Amygdala (tissue), 56 donors: ENCODE results near the gene AQP4.

ENCODE experiments used
- DNase-seq, 56 donors: peaks; one replicate each; lab custom pipeline; 2025; lab: John Stamatoyannopoulos, UW

The AQP4 gene

DNA sequence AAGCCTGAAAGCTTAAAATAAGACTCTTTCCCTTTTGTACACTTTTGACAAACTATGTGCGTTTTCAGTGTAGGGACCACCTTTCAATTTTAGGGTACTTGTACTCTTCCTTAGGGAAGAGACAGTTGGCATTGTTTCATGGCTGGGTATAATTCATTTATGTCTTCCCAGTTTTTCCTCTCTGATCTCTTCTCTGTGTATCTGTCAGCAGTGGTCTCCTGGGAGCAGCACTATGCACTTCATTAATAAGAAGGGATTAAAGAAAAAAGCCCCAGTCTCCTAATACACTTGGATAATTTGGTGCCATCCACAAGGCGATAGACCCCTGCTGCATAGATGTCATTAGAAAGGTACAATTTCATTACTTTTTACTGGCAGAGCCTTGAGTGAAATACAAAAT is 12.1 kb downstream of the AQP4 start:
- DNase-seq, result no peak

DNA sequence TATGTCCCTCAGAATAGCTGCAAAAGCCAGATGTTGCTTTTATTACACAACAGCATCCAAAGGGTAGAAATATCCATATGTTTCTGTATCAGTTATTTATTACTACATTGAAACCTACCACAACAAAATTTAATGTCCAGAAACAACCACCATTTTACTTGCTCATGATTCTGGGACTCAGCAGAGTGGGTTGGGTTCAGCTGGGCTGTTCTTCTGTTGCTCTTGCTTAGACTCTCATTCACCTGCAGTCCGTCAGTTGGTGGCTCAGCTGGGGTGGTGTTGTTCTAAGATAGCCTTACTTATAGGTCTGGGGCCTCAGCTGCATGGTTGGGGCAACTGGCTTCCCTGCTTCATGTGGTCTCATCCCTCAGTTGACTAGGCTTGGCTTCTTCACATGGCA is 21.7 kb downstream of the AQP4 start:
- DNase-seq, result no peak

DNA sequence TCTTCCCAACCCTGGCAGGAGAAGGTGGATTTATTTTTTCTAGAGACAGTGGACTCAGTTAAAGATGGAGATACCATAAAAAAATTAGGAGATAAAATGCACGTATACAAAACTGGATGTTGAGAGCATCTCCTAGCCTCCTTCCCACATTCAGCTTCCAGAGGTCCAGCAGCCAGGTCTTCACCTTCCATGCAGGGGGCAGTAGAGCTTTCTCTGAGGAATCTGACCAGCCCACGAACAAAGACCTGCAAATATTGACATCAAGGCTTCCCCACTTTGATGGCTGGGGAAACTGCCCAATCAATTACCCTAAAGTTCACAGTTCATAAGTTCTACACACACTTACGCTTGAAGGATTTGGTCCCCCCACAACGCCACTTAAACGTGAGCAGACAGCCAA is 24.5 kb downstream of the AQP4 start:
- DNase-seq, result no peak

DNA sequence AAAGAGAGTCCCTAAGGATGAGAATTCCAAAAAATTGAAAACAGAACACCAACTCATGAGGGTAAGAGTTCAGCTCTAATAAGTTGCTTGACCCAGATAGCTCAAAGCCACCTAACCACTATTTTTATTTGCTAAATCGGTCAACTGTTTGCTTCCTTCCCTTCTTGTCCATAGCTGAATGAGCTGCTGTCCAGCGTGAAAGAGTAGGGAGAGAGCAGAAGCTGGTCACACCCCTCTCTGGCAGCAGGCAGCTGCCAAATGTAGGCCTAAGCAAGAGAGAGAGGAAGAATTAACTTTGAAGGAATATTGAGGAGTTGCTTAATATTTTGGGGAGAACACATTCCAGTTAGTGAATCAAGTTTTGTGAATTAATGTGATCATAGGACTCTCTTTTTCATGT is 25.9 kb downstream of the AQP4 start:
- DNase-seq, result no peak

DNA sequence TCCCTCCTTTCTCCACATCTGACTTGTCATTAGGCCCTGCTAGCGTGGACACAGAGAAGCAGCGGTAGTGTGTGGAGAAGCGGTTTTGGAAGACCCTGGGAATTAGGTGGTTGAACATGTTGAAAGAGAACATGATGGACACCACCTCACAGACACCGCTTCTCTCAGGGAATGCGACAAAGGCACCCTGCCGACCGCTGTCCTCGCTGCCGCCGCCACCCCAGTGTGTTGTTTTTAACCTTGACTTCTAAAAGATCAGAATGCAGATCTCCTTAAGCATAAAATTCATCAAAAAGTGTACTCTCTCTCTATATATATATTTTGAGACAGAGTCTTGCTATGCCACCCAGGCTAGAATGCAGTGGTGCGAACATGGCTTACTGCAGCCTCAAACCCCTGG is 33.2 kb downstream of the AQP4 start:
- no peak for DNase-seq

DNA sequence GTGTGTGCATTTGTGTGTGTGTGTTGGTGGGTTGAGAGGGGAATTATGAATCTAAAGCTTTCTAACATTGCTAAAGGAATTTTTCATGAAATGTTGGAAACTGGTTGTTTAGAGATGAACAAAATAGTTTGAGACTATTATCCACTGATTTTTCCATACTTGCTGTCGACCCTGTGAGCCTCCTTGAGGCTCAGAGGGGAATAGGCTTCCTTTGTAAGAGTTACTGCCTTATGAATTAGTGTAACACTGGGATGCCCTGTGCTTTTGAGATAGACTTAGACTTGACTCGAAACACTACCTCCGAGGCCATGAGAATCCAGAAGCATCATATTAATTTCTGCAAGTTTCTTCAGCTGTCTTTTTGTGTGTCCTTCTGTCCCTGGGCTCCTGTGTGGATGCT is 37.9 kb downstream of the AQP4 start:
- no peak for DNase-seq

DNA sequence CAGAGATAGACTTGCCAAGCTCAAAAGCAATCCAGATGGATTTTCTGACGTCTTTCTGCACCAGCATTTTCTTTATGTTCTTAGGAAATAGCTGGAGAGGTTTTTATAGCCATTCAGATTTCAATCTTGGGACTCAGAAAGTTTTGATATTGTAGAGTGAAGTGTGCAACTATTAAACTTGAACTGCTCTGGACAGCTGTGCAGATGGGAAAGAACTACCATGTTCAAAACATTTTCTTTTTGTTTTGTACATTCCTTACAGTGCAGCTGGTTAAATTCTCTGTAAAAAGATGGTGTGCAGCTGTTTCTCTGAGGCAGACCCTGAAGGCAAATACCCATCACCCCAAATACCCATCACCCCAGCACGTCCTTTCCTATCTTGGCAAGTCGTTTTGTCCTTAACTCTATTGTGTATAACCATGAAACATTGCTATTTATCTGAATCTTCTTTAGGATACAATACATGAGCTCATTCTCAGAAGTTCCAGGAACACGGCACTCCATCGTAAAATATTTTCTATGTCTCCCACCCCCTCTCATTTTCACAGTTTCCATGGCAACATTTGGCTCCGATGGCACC is 38.8 kb downstream of the AQP4 start:
- DNase-seq, result no peak

DNA sequence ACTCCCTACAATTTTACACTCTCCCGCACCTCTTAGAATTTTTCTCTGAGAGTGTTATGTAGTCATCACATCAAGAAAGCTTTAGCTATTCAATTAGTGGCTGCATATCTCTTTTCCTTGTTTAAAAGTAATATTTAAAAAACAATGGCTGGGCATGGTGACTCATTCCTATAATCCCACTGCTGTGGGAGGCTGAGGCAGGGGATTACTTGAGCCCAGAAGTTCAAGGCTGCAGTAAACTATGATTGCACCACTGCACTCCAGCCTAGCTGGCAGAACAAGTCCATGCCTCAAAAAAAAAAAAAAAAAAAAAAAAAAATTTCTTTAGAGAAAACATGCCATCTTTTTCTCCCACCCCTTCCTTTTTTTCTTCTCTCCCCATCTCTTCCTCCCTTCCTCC is 44.3 kb downstream of the AQP4 start:
- DNase-seq, result no peak

DNA sequence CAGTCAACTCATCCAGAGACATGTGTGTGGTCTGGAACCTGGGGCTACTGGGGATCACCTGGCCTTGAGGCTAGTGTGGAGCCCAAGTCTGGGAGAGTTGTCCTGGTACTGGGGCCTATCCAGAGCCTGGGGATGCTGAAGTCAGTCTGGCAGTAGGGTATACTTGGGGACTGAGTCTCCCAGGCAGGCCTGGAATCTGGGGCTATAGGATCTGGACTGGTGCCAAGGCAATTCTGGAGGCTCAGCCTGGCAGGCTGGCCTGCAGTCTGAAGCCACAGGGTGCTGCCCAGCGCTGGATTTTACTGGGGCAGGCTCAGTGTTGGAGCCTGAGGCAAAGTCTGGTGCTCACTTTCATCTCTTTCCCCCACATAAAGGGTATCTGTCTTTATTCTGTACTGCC is 46.5 kb downstream of the AQP4 start:
- no peak for DNase-seq

DNA sequence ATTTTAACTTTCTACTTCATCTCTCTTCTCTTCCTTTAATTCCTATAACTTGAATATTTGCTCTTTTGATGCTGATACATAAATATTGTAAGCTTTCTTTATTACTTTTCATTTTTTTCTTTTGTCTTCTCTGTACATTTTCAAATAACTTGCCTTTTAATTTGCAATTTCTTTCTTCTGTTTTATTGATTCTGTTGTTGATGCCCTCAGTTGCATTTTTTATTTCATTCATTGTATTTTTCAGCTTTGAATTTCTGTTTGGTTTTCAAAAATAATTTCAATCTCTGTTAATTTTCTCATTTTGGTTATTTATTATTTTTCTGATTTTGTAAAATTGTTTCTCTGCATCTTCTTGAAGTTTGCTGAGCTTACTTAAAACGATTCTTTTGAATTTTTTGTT is 47.0 kb downstream of the AQP4 start:
- DNase-seq, result no peak

DNA sequence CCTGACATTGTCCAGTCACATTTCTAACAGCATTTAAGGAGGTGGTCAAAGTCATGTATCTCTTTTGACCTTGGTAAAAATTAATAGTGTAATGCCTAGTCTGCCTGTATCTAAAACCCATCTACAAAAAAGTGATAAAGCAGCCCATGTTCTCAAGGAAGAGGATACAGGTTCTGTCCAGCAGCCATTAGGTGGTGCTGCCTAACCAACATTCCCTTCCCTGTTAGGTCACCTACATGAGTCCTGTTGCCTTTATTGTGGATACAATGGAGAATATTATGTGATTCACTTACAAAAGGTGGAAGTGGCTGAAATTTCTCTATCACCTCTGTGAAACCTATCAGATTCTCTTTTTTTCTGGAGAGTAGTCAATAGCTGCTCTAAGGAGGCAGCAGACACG is 52.5 kb downstream of the AQP4 start:
- DNase-seq, result peak in 10 of 56 donors; percentile 5 to 37 (median 16)

DNA sequence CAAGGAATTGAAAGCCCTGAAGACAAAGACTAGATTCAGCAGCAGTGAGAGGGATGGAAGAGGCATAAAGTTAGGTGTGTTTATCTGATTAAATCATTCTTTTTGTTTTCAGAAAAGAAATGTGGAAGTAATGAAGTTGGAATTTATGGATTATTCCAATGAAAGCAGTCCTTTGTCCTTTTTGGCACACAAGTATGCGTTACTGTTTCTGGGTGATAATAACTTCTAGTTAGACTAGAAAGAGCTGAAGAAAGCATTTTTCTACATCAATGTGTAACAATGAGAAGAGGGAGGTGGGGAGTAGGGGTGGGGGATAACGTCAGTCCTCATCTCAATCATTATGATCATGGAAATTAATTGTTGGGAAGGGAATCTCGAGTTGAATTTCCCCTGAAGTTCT is 53.0 kb downstream of the AQP4 start:
- no peak for DNase-seq

DNA sequence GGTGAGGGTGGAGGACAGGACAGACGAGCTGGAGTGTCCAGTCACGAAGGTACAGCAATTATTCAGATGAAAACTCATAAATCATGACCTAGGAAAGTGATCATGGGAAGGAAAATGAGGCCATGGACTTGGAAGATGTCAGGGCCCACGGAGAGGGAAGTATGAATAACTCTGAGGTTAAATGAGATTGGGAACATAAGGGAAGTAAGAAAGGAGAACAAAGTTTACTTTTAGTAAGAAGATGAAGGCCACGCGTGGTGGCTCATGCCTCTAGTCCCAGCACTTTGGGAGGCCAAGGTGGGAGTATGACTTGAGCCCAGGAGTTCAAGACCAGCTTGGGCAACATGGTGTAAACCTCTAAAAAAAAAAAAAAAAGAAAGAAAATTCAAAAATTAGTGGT is 56.2 kb downstream of the AQP4 start:
- no peak for DNase-seq

DNA sequence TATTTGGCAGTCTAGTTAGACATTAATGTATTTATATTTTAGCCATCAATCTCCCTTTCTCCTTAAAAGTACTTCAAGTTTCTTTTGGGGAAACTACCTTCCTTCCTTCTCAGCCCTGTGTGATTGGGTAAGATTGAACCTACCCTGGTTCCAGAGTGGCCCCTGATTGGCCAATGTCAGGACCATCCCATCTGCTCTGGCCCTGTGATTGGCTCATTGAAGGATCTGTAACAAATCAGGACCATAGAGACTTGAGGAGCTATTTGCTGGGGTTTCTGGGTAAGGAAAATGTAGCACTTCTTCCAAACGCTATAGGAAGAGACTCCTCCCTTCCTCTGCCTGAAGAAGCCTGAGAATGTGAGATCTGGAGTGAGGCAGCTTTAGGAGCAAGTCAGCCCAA is 59.3 kb downstream of the AQP4 start:
- DNase-seq, result no peak

DNA sequence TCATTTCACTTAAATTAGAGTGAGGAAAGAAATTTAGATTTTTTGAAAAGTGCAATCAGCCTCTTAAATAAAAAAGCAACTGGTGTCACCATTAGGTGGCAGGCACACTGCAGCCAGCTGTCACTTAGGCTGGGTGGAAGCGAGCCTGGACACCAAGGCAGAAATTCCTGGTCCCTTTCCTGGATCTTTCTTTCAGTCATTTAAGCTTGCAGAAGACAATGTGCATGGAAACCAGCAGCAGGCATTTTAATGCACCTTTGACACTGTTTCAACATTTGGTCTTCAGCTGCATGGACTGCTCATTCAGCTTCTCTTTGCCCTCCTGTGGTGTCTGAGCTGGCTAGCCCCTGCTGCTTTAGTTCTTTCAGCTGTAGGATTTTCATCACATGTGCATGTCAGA is 61.0 kb downstream of the AQP4 start:
- DNase-seq, result peak in 21 of 56 donors; percentile 4 to 58 (median 27)

DNA sequence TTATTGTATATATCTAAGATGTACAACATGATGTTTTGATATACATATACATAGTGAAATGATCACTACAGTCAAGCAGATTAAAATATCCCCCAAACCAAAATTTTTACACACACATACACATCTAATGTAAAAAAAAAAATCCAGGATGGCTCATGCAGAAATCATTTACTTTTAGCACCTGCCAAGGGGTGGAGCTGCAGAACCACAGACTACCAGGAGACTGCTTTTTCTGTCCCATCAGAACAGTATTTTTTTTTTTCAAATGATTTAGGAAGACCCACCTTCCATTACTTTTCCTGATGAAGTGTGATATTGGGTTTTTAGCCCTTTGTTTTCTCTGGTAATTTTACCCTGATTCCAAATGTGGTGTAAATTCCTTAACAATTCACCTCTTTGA is 61.9 kb downstream of the AQP4 start:
- no peak for DNase-seq

DNA sequence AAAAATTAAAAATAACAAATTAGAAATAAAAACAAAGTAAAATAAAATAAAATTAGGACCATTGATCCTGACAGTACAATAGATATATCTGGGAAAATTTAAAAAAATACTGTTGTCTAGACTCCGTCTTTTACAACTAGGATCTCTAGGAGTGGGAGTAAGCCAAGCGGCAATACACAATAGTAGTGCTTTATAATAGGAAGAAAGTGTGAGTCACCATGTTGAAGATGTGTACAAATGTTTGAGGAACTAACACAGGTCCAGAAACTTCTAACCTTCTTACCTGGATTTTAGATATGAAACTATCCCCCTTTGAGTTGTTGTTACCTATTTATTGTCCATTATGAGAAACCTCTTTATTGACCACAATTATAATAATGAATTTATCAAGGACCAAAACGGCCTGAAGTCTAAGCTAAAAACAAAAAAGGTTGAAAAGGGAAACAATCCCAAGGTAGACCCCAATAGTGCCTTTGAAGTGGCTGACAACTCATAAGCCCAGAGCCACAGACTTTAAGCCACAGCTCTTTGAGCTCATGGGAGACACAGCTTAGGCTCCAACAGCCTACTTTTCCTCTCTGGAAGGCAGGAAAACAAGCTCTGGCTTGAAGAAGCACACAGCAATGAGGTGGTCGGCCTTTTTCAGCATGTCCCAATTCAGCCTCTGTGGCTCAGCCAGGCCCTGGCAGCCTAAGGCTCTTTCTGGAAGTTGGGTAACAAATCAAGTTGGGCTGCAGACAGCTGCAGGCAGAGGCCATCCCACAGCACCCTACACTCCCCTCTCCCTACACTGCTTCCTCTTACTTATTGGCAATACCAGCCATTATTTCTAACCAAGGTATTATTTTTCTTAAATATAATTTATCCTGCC is 62.9 kb downstream of the AQP4 start:
- DNase-seq, result no peak
